GM20000 (cell line): ENCODE measurements around the gene SLC35F5.

Experiments used
- DNase-seq: peaks from one replicate; pipeline ENCODE4 v3.0.0; 2012; ENCODE audit warnings: low spot score
- CTCF ChIP-seq: IDR thresholded peaks from 2 replicates; pipeline ENCODE4 v1.5.1; 2012; ENCODE audit warnings: mild to moderate bottlenecking, control low read depth; ENCODE audit errors: extremely low read depth, missing control alignments

SLC35F5 gene

GRCh38 chr2:113756355-113757137 lies at the start of gene SLC35F5:
TSS of gene SLC35F5 (minus strand) at chr2:113756642. CDS start at chr2:113756409, 233 bp downstream.
- peak; percentile 93 for DNase-seq
- no peak for TF ChIP-seq CTCF

GRCh38 chr2:113799375-113799774 lies 42.9 kb upstream of the SLC35F5 start:
- DNase-seq, result no peak
- no peak for TF ChIP-seq CTCF

GRCh38 chr2:113797237-113797636 lies 40.8 kb upstream of the SLC35F5 start:
- TF ChIP-seq CTCF, result no peak
- no peak for DNase-seq

GRCh38 chr2:113796592-113797175 lies 40.2 kb upstream of the SLC35F5 start:
- no peak for DNase-seq
- no peak for TF ChIP-seq CTCF

GRCh38 chr2:113795405-113795920 lies 39.0 kb upstream of the SLC35F5 start:
- no peak for DNase-seq
- no peak for TF ChIP-seq CTCF

GRCh38 chr2:113791697-113792590 lies 35.5 kb upstream of the SLC35F5 start:
- no peak for TF ChIP-seq CTCF
- peak; percentile 47 for DNase-seq
